Uterus (tissue), 4 donors: ENCODE measurements around the gene CDC42EP1. TPM values are rescaled to one million over a fixed set of nuclear protein-coding genes. Genes with fewer than 3 reads are reported as not detected.

Experiments
- DNase-seq, 2 donors: peaks; one replicate each; pipeline ENCODE4 v3.0.0-alpha.2; 2019 to 2020
- H3K27ac ChIP-seq, 2 donors: fragments of 200-600 bp; sonication (generic); 1 replicate in 1 of 2; 2 replicates in 1 of 2; pipeline ENCODE4 v1.5.1; 2016 to 2018
- H3K27me3 ChIP-seq, 2 donors: fragments of 200-600 bp; sonication (generic); one replicate each; pipeline ENCODE4 v1.5.1; 2018 to 2019; ENCODE audit warnings: control low read depth in 1 of 2
- H3K36me3 ChIP-seq, 2 donors: fragments of 200-600 bp; sonication (generic); one replicate each; pipeline ENCODE4 v1.5.1; 2019; ENCODE audit warnings: control low read depth in 1 of 2
- H3K4me1 ChIP-seq, 2 donors: fragments of 200-600 bp; sonication (generic); one replicate each; pipeline ENCODE4 v1.5.1; 2018 to 2019; ENCODE audit warnings: control low read depth in 1 of 2
- H3K4me3 ChIP-seq, 2 donors: fragments of 200-600 bp; sonication (generic); 1 replicate in 1 of 2; 2 replicates in 1 of 2; pipeline ENCODE4 v1.5.1; 2018 to 2019; ENCODE audit warnings: mild to moderate bottlenecking in 1 of 2
- H3K9me3 ChIP-seq, 2 donors: fragments of 200-600 bp; sonication (generic); one replicate each; pipeline ENCODE4 v1.5.1; 2019; ENCODE audit warnings: control low read depth in 1 of 2
- POLR2A ChIP-seq, 2 donors: fragments of 450-650 bp; IDR thresholded peaks; one replicate each; pipeline ENCODE4 v1.6.1; 2016; ENCODE audit warnings: antibody characterized with exemption in 2 of 2, mild to moderate bottlenecking in 1 of 2, moderate library complexity in 1 of 2
- intact Hi-C: fragments of 100-400 bp; cut with DNase I; formaldehyde crosslinking; loops from one replicate; pipeline ENCODE4 v1.15.1; 2023; ENCODE audit warnings: low total_unique reads
- total RNA-seq, 4 donors: library from RNA; depleted of rRNA in 3 of 4; stranded (reverse); fragments of >200 nt in 3 of 4; gene quantifications; one replicate each; pipeline versions ENCODE4 v1.1.0 to v1.2.4, GENCODE V29; 2014 to 2023
- TF ChIP-seq, protein P1 (sequence below), 4 experiments: fragments of 200-600 bp in 2 of 4; fragments of 450-650 bp in 2 of 4; sonication (generic) in 2 of 4; IDR thresholded peaks; one replicate each; pipeline ENCODE4 v1.5.1; 2016 to 2019; ENCODE audit warnings: antibody characterized with exemption in 4 of 4, mild to moderate bottlenecking in 2 of 4, moderate library complexity in 1 of 4
- donor health status: DM: yes; HTN: yes; CAD: no.

CDC42EP1 gene
- total RNA-seq, 4 donors from 2014 or later: 10.6 to 101 (median 16.5) TPM

DNA sequence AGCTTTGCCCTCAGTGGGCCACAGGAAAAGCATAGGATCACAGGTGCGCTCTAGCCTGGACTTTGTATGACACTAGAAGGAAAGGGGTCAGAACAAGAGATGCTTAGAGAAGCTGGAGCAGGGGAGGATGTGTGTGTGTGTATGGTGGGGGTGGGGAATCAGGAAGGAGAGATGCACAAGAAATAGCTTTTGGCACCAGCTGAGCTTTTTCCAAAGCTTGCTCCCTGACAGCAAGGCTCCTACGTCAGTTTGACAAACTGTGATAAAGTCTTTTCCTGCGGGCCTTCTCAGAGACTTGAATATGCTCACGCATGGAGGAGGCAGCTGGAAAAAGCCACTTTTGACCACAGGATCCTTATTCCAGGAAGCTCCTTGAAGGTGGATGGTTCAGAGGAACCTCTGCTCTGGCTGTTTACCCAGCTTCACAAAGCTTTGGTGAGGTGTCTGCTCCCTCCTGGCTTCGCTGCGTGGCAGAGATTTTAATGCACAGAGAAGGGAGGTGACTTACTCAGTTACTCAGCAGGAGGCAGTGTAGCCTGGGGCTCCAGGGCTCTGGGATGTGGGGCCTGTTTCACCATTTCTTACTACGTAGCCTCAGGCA is 3.9 kb downstream of the CDC42EP1 start:
- H3K36me3 ChIP-seq: no peaks in the 10 kb centered on the region
- H3K27ac ChIP-seq: peak overlapping the region; percentile 99 to 100
- TF ChIP-seq, protein P1, sequence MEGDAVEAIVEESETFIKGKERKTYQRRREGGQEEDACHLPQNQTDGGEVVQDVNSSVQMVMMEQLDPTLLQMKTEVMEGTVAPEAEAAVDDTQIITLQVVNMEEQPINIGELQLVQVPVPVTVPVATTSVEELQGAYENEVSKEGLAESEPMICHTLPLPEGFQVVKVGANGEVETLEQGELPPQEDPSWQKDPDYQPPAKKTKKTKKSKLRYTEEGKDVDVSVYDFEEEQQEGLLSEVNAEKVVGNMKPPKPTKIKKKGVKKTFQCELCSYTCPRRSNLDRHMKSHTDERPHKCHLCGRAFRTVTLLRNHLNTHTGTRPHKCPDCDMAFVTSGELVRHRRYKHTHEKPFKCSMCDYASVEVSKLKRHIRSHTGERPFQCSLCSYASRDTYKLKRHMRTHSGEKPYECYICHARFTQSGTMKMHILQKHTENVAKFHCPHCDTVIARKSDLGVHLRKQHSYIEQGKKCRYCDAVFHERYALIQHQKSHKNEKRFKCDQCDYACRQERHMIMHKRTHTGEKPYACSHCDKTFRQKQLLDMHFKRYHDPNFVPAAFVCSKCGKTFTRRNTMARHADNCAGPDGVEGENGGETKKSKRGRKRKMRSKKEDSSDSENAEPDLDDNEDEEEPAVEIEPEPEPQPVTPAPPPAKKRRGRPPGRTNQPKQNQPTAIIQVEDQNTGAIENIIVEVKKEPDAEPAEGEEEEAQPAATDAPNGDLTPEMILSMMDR (IDR thresholded peaks at IDR 0.05): no peak
- no peak for TF ChIP-seq POLR2A (IDR thresholded peaks at IDR 0.05)
- peaks cover 31 to 43% of the 10 kb centered on the region in 2 donors for H3K4me1 ChIP-seq
- H3K27me3 ChIP-seq: no peaks in the 10 kb centered on the region
- DNase-seq: peak in 1 of 2 donors; percentile 30
- H3K9me3 ChIP-seq: no peaks in the 10 kb centered on the region
- intact Hi-C loops: no loop called here
- H3K4me3 ChIP-seq: peak overlapping the region in 1 of 2 donors; percentile 6

DNA sequence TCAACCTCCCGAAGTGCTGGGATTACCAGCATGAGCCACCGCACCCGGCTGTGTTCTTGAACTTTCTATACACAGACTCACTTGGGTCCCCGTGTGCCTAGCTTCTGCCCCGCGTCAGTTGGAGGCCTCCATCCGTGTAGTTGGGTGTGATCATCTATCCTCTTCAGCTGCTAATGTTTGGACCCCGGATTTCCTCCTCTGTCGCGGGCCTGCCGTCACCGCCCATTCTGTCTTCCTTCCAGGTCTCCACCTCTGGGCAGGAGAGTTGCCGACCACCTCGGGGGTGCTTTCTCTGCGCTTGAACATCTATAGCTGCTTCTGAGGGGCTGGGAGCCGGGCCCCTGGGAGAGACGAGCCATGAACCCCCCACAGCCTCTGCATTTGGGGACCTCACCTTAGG is 5.5 kb downstream of the CDC42EP1 start:
- Histone ChIP-seq H3K27me3 (no peaks in the 10 kb centered on the region), H3K4me3 (no peak overlapping the region)
- intact Hi-C loops: loop anchor here (2.0 kb wide), 1 partner anchor 27 kb away; no protein-coding TSS in a partner anchor

DNA sequence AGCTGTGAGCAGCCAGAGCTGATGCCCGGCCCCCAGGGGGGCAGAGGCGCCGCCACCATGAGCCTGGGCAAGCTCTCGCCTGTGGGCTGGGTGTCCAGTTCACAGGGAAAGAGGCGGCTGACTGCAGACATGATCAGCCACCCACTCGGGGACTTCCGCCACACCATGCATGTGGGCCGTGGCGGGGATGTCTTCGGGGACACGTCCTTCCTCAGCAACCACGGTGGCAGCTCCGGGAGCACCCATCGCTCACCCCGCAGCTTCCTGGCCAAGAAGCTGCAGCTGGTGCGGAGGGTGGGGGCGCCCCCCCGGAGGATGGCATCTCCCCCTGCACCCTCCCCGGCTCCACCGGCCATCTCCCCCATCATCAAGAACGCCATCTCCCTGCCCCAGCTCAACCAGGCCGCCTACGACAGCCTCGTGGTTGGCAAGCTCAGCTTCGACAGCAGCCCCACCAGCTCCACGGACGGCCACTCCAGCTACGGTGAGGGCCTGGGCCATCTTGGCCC is 6.1 kb downstream of the CDC42EP1 start:
- H3K4me3 ChIP-seq: no peak overlapping the region
- no peaks in the 10 kb centered on the region for H3K27me3 ChIP-seq
- peak overlapping the region; percentile 71 to 99 for H3K27ac ChIP-seq
- no peaks in the 10 kb centered on the region for H3K9me3 ChIP-seq
- H3K4me1 ChIP-seq: peaks cover 31 to 40% of the 10 kb centered on the region in 2 donors
- DNase-seq: no peak
- no peaks in the 10 kb centered on the region for H3K36me3 ChIP-seq
- no peak for TF ChIP-seq POLR2A (IDR thresholded peaks at IDR 0.05)
- TF ChIP-seq, protein P1 (IDR thresholded peaks at IDR 0.05): no peak
- intact Hi-C loops: loop anchor here (2.0 kb wide), 1 partner anchor 28 kb away; no protein-coding TSS in a partner anchor

More for the DNA sequence above, 5.5 kb downstream of the CDC42EP1 start:
- TF ChIP-seq, protein P1 (IDR thresholded peaks at IDR 0.05): no peak
- TF ChIP-seq POLR2A (IDR thresholded peaks at IDR 0.05): no peak
- H3K36me3 ChIP-seq: no peaks in the 10 kb centered on the region
- no peaks in the 10 kb centered on the region for H3K9me3 ChIP-seq
- peaks cover 31 to 40% of the 10 kb centered on the region in 2 donors for H3K4me1 ChIP-seq
- H3K27ac ChIP-seq: peak overlapping the region; percentile 71 to 99
- DNase-seq: no peak

DNA sequence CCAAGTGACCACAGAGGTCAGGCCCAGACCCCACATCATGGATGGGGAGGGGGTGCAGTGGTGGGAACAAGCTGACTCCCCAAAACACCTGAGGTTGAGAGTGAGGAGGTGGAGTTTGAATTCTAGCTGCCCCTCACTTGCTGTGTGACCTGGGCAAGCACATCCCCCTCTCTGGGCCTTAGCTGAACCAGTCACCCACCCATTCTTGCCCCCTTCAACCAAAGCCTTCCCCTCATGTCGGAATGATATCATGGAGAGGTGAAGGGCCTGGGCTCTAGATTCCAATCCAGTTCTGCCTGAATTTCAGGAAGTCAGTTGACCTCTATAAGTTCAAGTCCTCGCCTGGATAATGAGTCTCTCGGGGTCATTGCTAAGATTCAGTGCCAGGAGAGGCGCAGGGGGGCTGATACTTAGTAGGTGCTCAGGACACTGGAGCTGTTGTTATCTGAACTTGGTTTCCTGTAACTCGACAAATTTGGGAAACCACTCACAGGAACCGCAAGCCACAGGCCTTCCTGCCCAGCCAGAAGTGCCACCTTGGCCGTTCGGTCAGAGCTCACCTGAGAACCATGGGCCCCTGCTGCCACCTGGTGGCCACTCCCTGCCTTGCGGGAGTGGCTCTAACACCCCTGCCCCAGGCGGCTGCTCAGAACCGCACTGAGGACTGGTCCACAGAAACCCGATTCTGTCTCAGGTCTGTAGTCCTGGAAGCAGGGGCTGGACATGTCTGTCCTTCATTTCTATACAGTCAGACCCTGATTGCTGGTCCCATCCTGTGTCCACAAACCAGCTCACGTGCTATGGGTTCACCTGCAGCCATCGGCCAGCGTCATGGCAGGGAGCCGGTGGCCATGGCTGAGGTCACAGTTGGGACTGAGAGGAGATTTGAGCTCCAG is 6.9 kb downstream of the CDC42EP1 start:
- Histone ChIP-seq H3K4me1 (peaks cover 29 to 36% of the 10 kb centered on the region in 2 donors), H3K27me3 (no peaks in the 10 kb centered on the region), H3K4me3 (no peak overlapping the region), H3K9me3 (no peaks in the 10 kb centered on the region), H3K36me3 (no peaks in the 10 kb centered on the region), H3K27ac (peak overlapping the region; percentile 71 to 99)
- peak in 1 of 2 donors; percentile 30 for TF ChIP-seq POLR2A (IDR thresholded peaks at IDR 0.05)
- TF ChIP-seq, protein P1 (IDR thresholded peaks at IDR 0.05): peak; percentile 95 to 98 (median 96)
- DNase-seq: peak; percentile 85
- intact Hi-C loops: loop anchor here (2.0 kb wide), 1 partner anchor 28 kb away; no protein-coding TSS in a partner anchor
